ENCODE results near the gene TFDP1.

The TFDP1 gene

GRCh38 chr13:113584205-113584869 lies at the start of gene TFDP1:
TFDP1 (plus strand) TSS chr13:113584753; CDS start chr13:113585838, 1,085 bp downstream.
- peak within 1 kb of the TSS; percentile 62 for H3K4me3 ChIP-seq (ENCODE audit: low read depth, low read length)
- TF ChIP-seq, protein P1, sequence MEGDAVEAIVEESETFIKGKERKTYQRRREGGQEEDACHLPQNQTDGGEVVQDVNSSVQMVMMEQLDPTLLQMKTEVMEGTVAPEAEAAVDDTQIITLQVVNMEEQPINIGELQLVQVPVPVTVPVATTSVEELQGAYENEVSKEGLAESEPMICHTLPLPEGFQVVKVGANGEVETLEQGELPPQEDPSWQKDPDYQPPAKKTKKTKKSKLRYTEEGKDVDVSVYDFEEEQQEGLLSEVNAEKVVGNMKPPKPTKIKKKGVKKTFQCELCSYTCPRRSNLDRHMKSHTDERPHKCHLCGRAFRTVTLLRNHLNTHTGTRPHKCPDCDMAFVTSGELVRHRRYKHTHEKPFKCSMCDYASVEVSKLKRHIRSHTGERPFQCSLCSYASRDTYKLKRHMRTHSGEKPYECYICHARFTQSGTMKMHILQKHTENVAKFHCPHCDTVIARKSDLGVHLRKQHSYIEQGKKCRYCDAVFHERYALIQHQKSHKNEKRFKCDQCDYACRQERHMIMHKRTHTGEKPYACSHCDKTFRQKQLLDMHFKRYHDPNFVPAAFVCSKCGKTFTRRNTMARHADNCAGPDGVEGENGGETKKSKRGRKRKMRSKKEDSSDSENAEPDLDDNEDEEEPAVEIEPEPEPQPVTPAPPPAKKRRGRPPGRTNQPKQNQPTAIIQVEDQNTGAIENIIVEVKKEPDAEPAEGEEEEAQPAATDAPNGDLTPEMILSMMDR (conservative IDR thresholded peaks at IDR 0.05; ENCODE audit: low read depth, low read length) = no peak
- peak; percentile 82 for DNase-seq (ENCODE audit: low read depth)

- no peak for DNase-seq (ENCODE audit: low read depth)
- no peak overlapping the region for H3K4me3 ChIP-seq (ENCODE audit: low read depth, low read length)
- TF ChIP-seq, protein P1 (conservative IDR thresholded peaks at IDR 0.05; ENCODE audit: low read depth, low read length) = no peak
These were observed 49.2 kb upstream of the TFDP1 start for GRCh38 chr13:113535381-113535781.

- TF ChIP-seq, protein P1 (conservative IDR thresholded peaks at IDR 0.05; ENCODE audit: low read depth, low read length) = no peak
- DNase-seq (ENCODE audit: low read depth) = no peak
- H3K4me3 ChIP-seq (ENCODE audit: low read depth, low read length) = no peak overlapping the region
These were observed 48.0 kb upstream of the TFDP1 start for GRCh38 chr13:113536461-113537110.

- no peak for DNase-seq (ENCODE audit: low read depth)
- no peak overlapping the region for H3K4me3 ChIP-seq (ENCODE audit: low read depth, low read length)
- TF ChIP-seq, protein P1 (conservative IDR thresholded peaks at IDR 0.05; ENCODE audit: low read depth, low read length) = no peak
These were observed 47.3 kb upstream of the TFDP1 start for GRCh38 chr13:113537205-113537604.

DNA sequence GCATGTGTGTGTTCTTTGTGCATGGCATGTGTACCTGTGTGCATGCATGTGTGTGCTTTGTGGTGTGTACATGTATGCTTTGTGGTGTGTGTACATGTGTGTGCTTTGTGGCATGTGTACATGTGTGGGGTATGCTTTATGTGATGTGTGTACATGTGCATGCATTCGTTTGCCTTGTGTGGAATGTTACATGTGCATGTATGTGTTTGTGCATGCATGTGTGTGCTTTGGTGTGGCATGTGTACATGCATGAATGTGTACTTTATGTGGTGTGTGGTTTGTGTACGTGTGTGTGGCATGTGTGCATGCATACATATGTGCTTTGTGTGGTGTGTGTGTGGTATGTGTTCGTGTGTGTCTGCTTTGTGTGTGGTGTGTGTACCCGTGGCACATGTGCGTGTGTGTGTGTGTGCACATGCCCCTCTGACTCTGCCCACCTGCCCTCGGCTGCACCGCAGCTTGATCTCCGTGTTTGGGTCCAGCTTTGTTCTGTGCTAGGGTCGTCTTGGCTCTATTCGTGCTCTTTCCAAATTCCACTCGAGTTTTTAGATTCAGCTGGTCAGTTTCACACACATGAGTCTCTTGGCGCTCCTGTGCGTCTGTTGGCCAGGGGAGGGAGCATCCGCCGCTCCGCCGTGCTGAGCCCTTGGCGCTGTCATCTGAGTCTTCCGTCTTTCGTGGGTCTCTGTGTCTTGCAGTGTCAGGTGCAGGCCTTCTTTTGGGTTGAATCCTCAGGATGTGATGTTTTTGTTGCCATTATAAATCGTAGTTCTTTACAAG lies 46.5 kb upstream of the TFDP1 start:
- DNase-seq (ENCODE audit: low read depth) = no peak
- no peak overlapping the region for H3K4me3 ChIP-seq (ENCODE audit: low read depth, low read length)
- TF ChIP-seq, protein P1 (conservative IDR thresholded peaks at IDR 0.05; ENCODE audit: low read depth, low read length) = no peak

DNA sequence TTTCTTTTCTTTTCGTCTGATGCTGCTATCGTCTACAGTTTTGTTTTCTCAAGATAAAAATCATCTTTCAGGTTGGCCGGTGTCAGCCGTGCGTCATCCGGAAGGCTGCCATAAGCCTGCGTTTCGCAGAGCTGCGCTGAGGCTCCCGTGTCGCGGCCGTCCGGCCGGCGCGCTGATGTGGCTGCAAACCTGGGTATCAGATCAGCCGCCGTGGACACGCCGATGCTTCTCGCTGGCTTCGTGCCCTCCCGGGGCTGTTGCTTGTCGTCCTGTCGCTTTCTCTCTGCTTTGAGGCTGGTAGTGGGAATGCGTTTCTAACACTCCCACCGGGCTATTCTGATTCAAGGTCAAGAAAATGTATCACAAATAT lies 45.9 kb upstream of the TFDP1 start:
- H3K4me3 ChIP-seq (ENCODE audit: low read depth, low read length) = no peak overlapping the region
- no peak for DNase-seq (ENCODE audit: low read depth)
- TF ChIP-seq, protein P1 (conservative IDR thresholded peaks at IDR 0.05; ENCODE audit: low read depth, low read length) = no peak

Data from choroid plexus epithelial cell (primary cell).